ENCODE results near the gene PPP2R2C. TPM values are rescaled to one million over a fixed set of nuclear protein-coding genes. Genes with fewer than 3 reads are reported as not detected.

The PPP2R2C gene
- polyA plus RNA-seq, 1 donor from 2014 or later, result 34.4 TPM

GRCh38 chr4:6369924-6370645, 102.3 kb downstream of the PPP2R2C start:
- Histone ChIP-seq H3K79me2 (replicated peaks; ENCODE audit: insufficient read depth, low read length) (no peaks in the 10 kb centered on the region), H3K36me3 (ENCODE audit: insufficient read depth, low read length) (no peaks in the 10 kb centered on the region), H3K9me3 (ENCODE audit: low read length) (no peaks in the 10 kb centered on the region), H3K27me3 (ENCODE audit: insufficient read depth, low read depth, low read length) (no peaks in the 10 kb centered on the region), H3K9ac (ENCODE audit: low read length) (no peak overlapping the region), H3K27ac (ENCODE audit: low read length) (no peak overlapping the region), H3K4me2 (ENCODE audit: low read length) (no peak overlapping the region), H2AFZ (ENCODE audit: low read depth, low read length) (no peak overlapping the region), H3K4me3 (ENCODE audit: low read length) (no peak overlapping the region), H4K20me1 (ENCODE audit: insufficient read depth) (no peaks in the 10 kb centered on the region), H3F3A (ENCODE audit: insufficient read depth, low read length, poor library complexity, severe bottlenecking) (no peaks in the 10 kb centered on the region), H3K9me2 (ENCODE audit: insufficient read depth, low read length) (no peaks in the 10 kb centered on the region)
- no peak for TF ChIP-seq EP300 (conservative IDR thresholded peaks at IDR 0.05; ENCODE audit: poor library complexity, severe bottlenecking)
- no peak for TF ChIP-seq TAF1 (IDR thresholded peaks at IDR 0.05; ENCODE audit: low read depth)

GRCh38 chr4:6369511-6369910, 102.9 kb downstream of the PPP2R2C start:
- Histone ChIP-seq H3K27me3 (ENCODE audit: insufficient read depth, low read depth, low read length) (no peaks in the 10 kb centered on the region), H3K4me2 (ENCODE audit: low read length) (no peak overlapping the region), H3K9me3 (ENCODE audit: low read length) (no peaks in the 10 kb centered on the region), H3K4me3 (ENCODE audit: low read length) (no peak overlapping the region), H3K9ac (ENCODE audit: low read length) (no peak overlapping the region), H3K79me2 (replicated peaks; ENCODE audit: insufficient read depth, low read length) (no peaks in the 10 kb centered on the region), H3K36me3 (ENCODE audit: insufficient read depth, low read length) (no peaks in the 10 kb centered on the region), H2AFZ (ENCODE audit: low read depth, low read length) (no peak overlapping the region), H3K27ac (ENCODE audit: low read length) (no peak overlapping the region), H4K20me1 (ENCODE audit: insufficient read depth) (no peaks in the 10 kb centered on the region), H3F3A (ENCODE audit: insufficient read depth, low read length, poor library complexity, severe bottlenecking) (no peaks in the 10 kb centered on the region), H3K9me2 (ENCODE audit: insufficient read depth, low read length) (no peaks in the 10 kb centered on the region)
- TF ChIP-seq EP300 (conservative IDR thresholded peaks at IDR 0.05; ENCODE audit: poor library complexity, severe bottlenecking), result no peak
- no peak for TF ChIP-seq MXI1 (conservative IDR thresholded peaks at IDR 0.05; ENCODE audit: poor library complexity, severe bottlenecking)
- no peak for TF ChIP-seq EZH2 (IDR thresholded peaks at IDR 0.05; ENCODE audit: borderline replicate concordance, insufficient read depth, low read length, poor library complexity, severe bottlenecking)
- TF ChIP-seq, protein P1, sequence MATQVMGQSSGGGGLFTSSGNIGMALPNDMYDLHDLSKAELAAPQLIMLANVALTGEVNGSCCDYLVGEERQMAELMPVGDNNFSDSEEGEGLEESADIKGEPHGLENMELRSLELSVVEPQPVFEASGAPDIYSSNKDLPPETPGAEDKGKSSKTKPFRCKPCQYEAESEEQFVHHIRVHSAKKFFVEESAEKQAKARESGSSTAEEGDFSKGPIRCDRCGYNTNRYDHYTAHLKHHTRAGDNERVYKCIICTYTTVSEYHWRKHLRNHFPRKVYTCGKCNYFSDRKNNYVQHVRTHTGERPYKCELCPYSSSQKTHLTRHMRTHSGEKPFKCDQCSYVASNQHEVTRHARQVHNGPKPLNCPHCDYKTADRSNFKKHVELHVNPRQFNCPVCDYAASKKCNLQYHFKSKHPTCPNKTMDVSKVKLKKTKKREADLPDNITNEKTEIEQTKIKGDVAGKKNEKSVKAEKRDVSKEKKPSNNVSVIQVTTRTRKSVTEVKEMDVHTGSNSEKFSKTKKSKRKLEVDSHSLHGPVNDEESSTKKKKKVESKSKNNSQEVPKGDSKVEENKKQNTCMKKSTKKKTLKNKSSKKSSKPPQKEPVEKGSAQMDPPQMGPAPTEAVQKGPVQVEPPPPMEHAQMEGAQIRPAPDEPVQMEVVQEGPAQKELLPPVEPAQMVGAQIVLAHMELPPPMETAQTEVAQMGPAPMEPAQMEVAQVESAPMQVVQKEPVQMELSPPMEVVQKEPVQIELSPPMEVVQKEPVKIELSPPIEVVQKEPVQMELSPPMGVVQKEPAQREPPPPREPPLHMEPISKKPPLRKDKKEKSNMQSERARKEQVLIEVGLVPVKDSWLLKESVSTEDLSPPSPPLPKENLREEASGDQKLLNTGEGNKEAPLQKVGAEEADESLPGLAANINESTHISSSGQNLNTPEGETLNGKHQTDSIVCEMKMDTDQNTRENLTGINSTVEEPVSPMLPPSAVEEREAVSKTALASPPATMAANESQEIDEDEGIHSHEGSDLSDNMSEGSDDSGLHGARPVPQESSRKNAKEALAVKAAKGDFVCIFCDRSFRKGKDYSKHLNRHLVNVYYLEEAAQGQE (IDR thresholded peaks at IDR 0.05; ENCODE audit: borderline replicate concordance), result no peak
- no peak for TF ChIP-seq TAF1 (IDR thresholded peaks at IDR 0.05; ENCODE audit: low read depth)
- TF ChIP-seq, protein P2, sequence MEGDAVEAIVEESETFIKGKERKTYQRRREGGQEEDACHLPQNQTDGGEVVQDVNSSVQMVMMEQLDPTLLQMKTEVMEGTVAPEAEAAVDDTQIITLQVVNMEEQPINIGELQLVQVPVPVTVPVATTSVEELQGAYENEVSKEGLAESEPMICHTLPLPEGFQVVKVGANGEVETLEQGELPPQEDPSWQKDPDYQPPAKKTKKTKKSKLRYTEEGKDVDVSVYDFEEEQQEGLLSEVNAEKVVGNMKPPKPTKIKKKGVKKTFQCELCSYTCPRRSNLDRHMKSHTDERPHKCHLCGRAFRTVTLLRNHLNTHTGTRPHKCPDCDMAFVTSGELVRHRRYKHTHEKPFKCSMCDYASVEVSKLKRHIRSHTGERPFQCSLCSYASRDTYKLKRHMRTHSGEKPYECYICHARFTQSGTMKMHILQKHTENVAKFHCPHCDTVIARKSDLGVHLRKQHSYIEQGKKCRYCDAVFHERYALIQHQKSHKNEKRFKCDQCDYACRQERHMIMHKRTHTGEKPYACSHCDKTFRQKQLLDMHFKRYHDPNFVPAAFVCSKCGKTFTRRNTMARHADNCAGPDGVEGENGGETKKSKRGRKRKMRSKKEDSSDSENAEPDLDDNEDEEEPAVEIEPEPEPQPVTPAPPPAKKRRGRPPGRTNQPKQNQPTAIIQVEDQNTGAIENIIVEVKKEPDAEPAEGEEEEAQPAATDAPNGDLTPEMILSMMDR (IDR thresholded peaks at IDR 0.05; ENCODE audit: poor library complexity, severe bottlenecking), result no peak
- TF ChIP-seq POLR2AphosphoS5 (IDR thresholded peaks at IDR 0.05), result no peak
- no peak for TF ChIP-seq RAD21 (conservative IDR thresholded peaks at IDR 0.05)
- TF ChIP-seq SMC3 (conservative IDR thresholded peaks at IDR 0.05; ENCODE audit: poor library complexity), result no peak
